Lung microvascular endothelial cell (primary cell): ENCODE data around the gene USP19. TPM values are rescaled to one million over a fixed set of nuclear protein-coding genes. Genes with fewer than 3 reads are reported as not detected.

Source experiments
- DNase-seq, 2 donors: peaks; one replicate each; pipeline versions ENCODE4 v3.0.0 to v3.0.0-alpha.2; 2010; ENCODE audit warnings: low read depth in 2 of 2
- total RNA-seq: library from RNA; depleted of rRNA; stranded (reverse); fragments of >200 nt; gene quantifications from 2 replicates; pipeline ENCODE4 v1.2.1, GENCODE V29; 2014

Gene USP19
- total RNA-seq, 1 donor from 2014 or later: 36.9 TPM

GRCh38 chr3:49104427-49105291 lies 16.0 kb downstream of the USP19 start, which contains the start of gene QARS1:
Gene QARS1, minus strand, starts transcription at chr3:49104757. Its CDS starts 24 bp downstream, at chr3:49104733.
- DNase-seq: peak; percentile 91 to 94

- no peak for DNase-seq
Measured at GRCh38 chr3:49104052-49104426, 16.6 kb downstream of the USP19 start.

- DNase-seq: no peak
Measured at GRCh38 chr3:49100046-49100615, 20.5 kb downstream of the USP19 start.

DNA sequence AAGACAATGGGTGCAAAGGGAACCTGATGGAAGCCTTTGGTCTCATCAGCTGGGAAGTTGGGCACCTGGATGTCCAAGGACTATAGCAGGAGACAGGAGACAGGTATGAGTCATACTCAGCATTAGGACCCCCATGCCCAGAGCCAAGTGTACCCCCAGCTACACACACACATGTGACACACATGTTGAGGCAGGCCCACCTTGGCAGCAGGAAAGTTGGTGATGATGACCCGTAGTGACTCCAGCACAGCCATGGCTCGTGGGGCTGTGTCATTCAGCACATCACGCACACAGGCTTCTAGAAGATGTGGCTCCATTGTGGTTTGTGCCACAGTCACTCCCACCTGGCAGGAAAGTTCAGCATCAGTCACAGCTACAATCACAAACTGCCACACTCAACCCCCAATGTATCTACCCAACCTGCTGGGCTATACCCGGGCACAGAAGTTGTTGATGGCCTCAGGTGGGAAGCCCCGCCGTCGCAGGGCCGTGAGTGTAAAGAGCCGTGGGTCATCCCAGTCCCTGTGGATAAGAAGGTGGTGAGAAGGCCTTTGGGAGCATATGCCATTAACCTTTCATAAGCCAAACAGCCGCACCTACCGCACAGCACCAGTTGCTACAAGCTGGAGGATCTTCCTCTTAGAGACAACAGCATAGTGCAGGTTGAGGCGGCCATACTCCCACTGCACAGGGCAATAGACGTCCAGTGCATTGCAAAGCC lies 21.6 kb downstream of the USP19 start:
- DNase-seq: no peak

- DNase-seq: peak; percentile 16 to 55
Measured at GRCh38 chr3:49098429-49098828, 22.2 kb downstream of the USP19 start.

DNA sequence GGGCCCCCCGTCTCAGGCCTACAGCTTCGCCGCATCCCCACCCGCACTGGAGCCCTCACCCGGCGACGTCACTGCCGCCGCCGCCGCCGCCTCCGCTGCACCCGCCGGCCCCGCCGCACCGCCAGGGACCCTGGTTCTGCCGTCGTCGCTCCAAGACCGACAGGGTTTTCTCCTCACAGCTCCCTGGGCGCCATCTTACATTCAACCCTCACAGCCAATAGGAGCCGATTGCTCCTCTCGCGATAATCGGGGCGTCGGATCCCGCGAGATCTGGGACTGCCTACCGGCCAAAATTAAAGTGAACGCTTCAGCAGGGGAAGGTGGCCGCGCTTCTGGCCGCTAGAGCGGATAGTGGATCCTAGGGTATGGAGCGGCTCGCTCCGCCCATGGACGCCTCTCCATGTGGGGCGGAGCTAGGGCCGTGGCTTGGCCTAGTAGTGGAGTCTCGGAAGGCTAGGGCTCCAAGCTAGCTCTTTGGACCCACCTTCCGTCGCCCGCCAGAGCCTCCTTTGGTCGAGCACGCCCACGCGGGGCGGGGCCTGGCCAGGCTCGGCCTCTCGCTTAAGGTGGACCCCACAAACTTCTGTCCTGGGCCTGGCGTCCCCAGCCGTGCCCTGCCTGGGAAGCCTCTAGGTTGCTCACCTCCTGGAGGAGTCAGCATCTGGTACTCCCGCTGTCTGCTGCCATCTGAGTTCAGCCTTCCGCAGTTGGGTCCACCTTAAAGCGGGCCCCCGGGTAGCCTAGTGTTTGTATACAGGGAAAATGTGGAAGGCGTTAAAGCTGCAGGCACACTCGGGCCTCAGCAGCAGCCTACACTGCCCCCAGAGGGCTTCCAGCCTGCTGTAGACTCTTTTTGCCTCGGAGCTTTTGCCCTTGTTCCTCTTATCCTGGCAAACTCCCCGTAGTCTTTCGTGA lies 26.5 kb downstream of the USP19 start, which contains the start of gene QRICH1:
TSS of gene QRICH1 (minus strand) at position 219 of the 915 bp plus-strand sequence. CDS start 17,054 bp downstream, outside the sequence.
- DNase-seq: peak; percentile 98

GRCh38 chr3:49092938-49093852 lies 27.4 kb downstream of the USP19 start:
- DNase-seq: peak; percentile 87

DNA sequence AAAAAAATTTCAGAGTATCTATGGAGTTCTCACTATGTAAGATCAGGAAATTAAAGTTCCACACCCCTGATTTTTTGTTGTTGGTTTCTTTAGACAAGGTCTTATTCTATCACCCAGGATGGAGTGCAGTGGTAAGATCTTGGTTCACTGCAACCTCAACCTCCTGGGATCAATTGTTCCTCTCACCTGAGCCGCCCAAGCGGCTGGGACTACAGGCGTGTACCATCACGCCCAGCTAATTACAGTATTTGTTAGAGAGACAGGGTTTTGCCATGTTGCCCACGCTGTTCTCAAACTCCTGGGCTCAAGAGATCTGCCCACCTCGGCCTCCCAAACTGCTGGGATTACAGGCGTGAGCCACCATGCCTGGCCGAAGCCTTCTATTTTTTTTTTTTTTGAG lies 39.2 kb downstream of the USP19 start:
- DNase-seq: no peak

GRCh38 chr3:49079270-49079669 lies 41.4 kb downstream of the USP19 start:
- DNase-seq: no peak

DNA sequence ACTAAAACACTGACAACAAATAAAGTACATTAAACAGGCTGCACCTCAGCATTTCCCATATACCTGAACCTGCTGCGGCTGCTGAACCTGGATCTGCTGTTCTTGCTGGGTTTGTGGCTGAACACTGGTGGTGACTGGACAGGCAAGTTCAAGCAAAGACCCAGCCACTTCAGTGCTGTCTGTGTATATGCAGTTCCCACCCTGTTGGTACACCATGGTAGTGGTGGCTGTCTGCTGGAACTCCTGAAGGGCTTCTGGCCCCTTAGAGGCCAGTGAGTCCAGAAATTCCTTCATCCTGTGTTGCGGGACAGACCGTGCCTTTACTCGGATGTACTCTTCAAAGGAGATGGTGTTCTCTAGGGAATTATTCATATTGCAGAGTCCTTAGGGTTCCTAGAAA lies 44.0 kb downstream of the USP19 start:
- DNase-seq: no peak

- no peak for DNase-seq
Measured at GRCh38 chr3:49076116-49076515, 44.5 kb downstream of the USP19 start.

Other genes with a start within 250 kb of the USP19 start
- gene SLC25A20, start 221.9 kb downstream of the USP19 start, total RNA-seq: 15.3 and 25.2 TPM in 2 replicates
- 46.0 and 69.0 TPM in 2 replicates for gene ARIH2, start 202.0 kb downstream of the USP19 start, total RNA-seq
- gene P4HTM, start 130.6 kb downstream of the USP19 start, total RNA-seq: 1.6 and 5.7 TPM in 2 replicates
- gene WDR6, start 113.4 kb downstream of the USP19 start, total RNA-seq: 61.5 and 99.6 TPM in 2 replicates
- gene DALRD3, start 102.2 kb downstream of the USP19 start, total RNA-seq: 29.4 and 30.6 TPM in 2 replicates
- gene NDUFAF3, start 98.7 kb downstream of the USP19 start, total RNA-seq: 57.1 and 76.4 TPM in 2 replicates
- gene IMPDH2, start 91.4 kb downstream of the USP19 start, total RNA-seq: 130 and 331 TPM in 2 replicates
- gene QRICH1, start 26.8 kb downstream of the USP19 start, total RNA-seq: 52.3 and 56.0 TPM in 2 replicates
- gene QARS1, start 16.1 kb downstream of the USP19 start, total RNA-seq: 325 and 387 TPM in 2 replicates
- 580 and 1,189 TPM in 2 replicates for gene LAMB2, start 12.2 kb upstream of the USP19 start, total RNA-seq
- gene CCDC71, start 45.5 kb upstream of the USP19 start, total RNA-seq: 10.7 and 20.2 TPM in 2 replicates
- gene KLHDC8B, start 50.8 kb upstream of the USP19 start, total RNA-seq: 46.9 and 144 TPM in 2 replicates
- 1.3 and 1.8 TPM in 2 replicates for gene C3orf62, start 156.4 kb upstream of the USP19 start, total RNA-seq
- 17.7 and 23.2 TPM in 2 replicates for gene USP4, start 219.2 kb upstream of the USP19 start, total RNA-seq
- gene GPX1, start 237.5 kb upstream of the USP19 start, total RNA-seq: 468 and 667 TPM in 2 replicates